ENCODE measurements around the gene SH3RF3.

GRCh38 chr2:109507217-109507616, 378.2 kb downstream of the SH3RF3 start:
- TF ChIP-seq POLR2A (IDR thresholded peaks at IDR 0.05; ENCODE audit: low read length) = no peak
- TF ChIP-seq GATA1 (IDR thresholded peaks at IDR 0.05; ENCODE audit: low read depth, low read length) = no peak
